CD4-positive, alpha-beta T cell treated with Interleukin-12 subunit alpha and Interleukin-12 subunit beta, for 1 hour (primary cell): Measurements from ENCODE around the gene WDR59.

ENCODE experiments used
- DNase-seq: peaks from one replicate; pipeline ENCODE4 v3.0.0-alpha.2; 2020

Gene WDR59

GRCh38 chr16:74902161-74902560 is 82.8 kb downstream of the WDR59 start:
- no peak for DNase-seq

DNA sequence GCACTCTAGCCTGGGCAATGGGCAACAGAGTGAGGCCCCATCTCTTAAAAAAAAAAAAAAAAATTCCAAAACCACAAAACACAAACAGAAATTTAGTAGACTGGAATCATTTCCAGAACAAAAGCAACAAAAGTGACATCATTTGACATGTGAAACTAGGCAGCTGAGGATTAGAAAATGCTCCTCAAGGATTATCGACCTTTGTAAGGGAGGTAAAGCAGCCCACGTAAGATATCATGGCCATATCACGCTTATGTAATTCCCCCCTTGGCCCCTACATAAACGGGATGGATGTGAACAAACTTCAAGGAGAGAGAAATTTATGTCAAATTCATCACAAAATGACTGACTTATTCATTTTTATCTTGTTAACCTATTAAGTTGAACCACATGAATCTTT is 83.3 kb downstream of the WDR59 start:
- DNase-seq = no peak

- DNase-seq = no peak
Measured at GRCh38 chr16:74899816-74900215, 85.1 kb downstream of the WDR59 start.

DNA sequence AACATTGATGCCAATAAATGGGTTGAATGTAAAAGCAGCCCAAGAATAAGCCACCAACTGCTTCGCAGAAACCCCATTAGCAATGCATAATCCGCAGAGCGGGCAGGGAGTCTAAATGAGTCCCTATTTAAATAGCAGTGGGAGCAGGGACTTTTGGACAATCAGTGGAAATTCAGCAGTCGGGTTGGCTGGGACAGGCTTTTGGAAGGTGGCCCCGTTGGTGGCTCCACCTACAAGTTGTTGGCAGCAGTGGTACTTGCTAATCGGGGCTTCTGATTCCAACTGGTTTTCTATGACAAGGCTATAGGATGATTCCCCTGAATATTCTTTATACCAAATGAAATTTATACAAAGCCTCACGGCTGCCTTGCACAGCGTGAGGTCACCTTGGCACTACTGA is 86.3 kb downstream of the WDR59 start:
- DNase-seq = no peak

- no peak for DNase-seq
Measured at GRCh38 chr16:74896389-74897370, 88.2 kb downstream of the WDR59 start.

DNA sequence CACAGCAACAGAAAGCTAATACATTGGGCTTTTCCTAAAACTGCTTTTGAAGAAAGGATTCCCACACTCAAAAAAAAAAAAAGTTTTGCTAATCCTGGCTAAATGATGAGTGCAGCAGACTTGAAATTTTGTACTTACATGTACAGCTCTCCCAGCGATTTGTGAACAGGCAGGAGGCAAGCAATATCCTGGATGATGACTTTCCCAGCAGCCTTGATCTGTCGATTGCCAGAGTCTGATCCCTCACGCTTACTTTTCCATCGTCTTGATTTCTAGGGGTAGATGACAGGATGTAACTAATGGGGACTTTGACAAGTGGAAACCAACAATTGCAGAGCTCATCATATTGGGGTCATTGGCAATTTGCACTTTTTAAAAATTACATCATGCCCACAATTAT is 91.4 kb downstream of the WDR59 start:
- no peak for DNase-seq

DNA sequence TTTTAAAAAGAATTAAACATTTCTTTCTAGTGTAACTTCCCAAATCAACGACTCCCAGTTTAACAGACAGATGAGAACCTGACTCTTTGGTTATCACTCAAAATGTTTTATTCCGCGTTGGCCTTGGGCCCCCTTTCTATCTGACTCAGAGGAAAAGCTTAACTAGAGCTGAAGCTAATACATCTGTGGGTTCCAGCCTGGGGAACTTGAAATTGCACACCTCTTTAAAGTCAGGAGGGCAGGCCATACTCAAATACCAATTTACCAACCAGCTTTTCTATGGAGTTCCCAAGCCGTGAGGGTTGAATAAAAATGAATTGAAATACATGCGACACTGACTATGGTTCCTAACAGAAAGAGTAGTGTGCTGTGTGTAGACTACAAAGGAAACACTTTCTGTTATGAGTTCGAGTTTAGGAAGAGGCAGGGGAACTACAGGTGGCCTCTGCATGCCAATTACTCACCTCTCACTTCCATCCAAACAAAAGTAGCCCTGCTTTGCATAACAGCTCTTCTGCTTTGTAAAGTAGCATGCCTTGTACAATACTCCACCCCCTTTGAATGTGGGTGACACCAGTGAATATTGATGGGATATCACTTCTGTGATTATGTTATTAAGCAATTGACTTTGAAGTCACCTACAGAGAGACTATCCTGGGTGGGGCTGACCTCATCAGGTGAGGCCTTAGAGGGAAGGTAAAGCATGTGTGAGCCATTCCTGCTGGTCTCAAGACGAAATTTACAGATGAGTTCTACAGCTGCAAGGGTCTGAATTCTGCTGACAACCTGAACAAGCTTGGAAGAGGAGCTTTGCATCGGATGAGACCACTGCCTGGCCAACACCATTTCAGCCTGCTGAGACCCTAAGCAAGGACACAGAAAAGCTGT is 92.1 kb downstream of the WDR59 start:
- no peak for DNase-seq

DNA sequence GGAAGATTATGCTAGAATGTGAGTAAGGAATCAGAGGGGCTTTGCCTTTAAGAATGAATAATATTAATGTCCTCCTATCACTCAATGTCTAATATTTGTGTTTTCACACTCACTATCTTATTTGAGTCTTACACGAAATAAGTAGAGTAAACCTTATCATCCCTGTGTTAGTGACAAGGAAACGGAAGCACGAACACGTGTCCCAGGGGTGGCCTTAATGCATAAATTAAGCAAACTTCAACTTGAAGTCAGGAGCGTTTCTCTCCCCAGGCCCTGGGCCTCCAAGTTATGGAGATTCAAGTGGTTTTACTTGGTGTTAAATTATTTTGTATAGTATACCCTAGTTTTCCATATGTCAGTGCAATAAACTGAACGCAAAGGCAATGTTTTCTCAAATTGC is 96.0 kb downstream of the WDR59 start:
- DNase-seq = peak; percentile 9

- DNase-seq = peak; percentile 32
Measured at GRCh38 chr16:74888232-74888862, 96.6 kb downstream of the WDR59 start.

GRCh38 chr16:74887084-74887483 is 97.8 kb downstream of the WDR59 start:
- no peak for DNase-seq

DNA sequence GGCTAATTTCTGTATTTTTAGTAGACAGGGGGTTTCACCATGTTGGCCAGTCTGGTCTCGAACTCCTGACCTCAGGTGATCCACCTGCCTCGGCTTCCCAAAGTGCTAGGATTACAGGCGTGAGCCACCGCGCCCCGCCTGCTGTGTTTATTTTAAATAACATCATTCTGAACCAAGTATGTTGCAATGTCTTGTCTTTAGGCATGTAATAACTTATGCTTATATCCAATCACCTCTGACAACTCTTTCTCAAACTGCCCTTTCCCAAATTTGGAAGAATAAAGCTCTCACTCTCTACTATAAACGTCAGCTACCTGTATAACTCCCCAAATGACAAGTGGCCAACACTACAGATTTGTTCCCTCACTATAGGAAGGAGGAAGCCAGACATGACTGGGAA is 107.2 kb downstream of the WDR59 start:
- DNase-seq = no peak

- no peak for DNase-seq
Measured at GRCh38 chr16:74874912-74875546, 109.9 kb downstream of the WDR59 start.

- no peak for DNase-seq
Measured at GRCh38 chr16:74874123-74874522, 110.8 kb downstream of the WDR59 start.

GRCh38 chr16:74872302-74872701 is 112.6 kb downstream of the WDR59 start:
- no peak for DNase-seq

- no peak for DNase-seq
Measured at GRCh38 chr16:74871608-74872007, 113.3 kb downstream of the WDR59 start.

- peak; percentile 54 for DNase-seq
Measured at GRCh38 chr16:74868501-74868900, 116.4 kb downstream of the WDR59 start.

- no peak for DNase-seq
Measured at GRCh38 chr16:74868035-74868434, 116.9 kb downstream of the WDR59 start.

DNA sequence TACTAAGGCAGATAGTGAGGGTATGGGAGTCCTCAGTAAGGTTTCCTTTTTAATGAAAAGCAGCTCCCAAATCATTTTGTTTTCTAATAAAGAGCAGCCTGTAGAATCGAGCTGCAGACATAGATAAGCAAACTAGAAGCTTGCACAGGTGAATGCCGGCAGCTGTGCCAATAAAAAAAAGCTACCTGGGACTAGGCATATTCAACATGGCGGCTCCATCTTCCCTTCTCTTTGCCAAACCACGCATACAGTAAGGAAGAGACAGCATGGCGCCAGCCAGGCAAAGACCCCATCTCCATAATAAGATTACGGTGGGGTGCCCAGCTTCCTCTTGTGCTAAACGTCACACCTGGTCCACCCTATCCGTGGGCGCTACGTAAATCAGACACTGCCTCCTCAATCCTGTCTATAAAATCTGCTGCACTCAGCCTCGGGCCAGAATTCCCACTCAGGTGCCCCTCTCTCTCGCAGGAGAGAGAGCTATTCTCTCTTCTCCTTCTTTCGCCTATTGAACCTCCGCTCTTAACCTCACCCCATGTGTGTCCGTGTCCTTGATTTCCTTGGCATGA is 117.6 kb downstream of the WDR59 start:
- no peak for DNase-seq

GRCh38 chr16:74865922-74866598 is 118.9 kb downstream of the WDR59 start:
- no peak for DNase-seq

DNA sequence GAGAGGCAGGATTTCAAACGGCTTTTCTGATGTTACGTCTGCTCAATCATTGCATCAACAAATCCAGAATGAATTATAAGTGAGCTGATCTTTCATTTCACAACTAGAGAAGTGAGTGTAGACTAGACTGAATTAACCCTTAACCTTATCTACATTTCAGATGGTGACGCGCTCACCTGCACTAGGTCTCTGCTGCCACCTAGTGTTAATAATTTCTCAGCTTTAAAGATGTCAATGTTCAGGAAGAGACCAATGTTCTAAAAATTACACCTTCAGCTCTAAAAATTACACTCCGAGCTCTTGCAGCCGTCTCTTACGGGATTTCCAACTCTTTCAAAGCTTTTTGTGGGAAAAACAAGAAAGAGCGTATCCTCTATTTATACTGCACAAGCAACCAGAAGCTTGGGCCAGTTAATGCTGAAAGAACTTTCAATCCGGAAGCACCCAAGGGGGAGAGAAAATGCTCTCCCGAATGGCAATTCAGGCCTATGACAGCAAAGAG is 122.1 kb downstream of the WDR59 start:
- peak; percentile 55 for DNase-seq

GRCh38 chr16:74852500-74852875 is 132.4 kb downstream of the WDR59 start:
- no peak for DNase-seq

DNA sequence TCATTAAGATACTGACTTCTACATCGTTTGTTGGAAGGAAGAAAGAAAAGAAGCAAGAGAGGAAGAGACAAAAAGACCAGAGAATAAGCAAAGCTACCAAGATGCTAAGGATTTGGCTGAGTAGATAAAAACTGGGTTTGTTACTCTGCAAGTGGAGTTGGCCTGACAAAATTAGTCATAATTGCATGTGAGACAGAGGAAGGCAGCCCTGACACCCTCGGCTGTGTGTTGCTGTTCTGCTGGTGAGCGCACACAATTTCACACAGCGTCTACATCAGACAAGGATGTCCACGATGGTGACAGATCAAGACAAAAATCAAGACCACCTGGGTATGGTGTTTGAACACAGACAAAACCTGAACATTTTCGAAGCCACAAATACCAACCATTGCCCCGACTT is 134.9 kb downstream of the WDR59 start:
- no peak for DNase-seq
